Adrenal gland (tissue), 5 donors: Measurements from ENCODE around the gene NLGN2.

Experiments used
- POLR2A ChIP-seq, 2 donors: fragments of 450-650 bp; IDR thresholded peaks; one replicate each; pipeline ENCODE4 v1.6.1; 2017; ENCODE audit warnings: antibody characterized with exemption in 2 of 2, mild to moderate bottlenecking in 2 of 2, moderate library complexity in 1 of 2
- TF ChIP-seq, protein P1 (sequence below), 6 experiments: fragments of 450-650 bp in 4 of 6; fragments of 200-600 bp in 2 of 6; sonication (generic) in 1 of 6; IDR thresholded peaks; 1 replicate in 5 of 6; 2 replicates in 1 of 6; pipeline versions ENCODE4 v1.5.1 to v1.8.0; 2016 to 2021; ENCODE audit warnings: antibody characterized with exemption in 6 of 6, mild to moderate bottlenecking in 2 of 6, moderate library complexity in 1 of 6
- donor health status: DM: no; HTN: no; CAD: no.

DNA sequence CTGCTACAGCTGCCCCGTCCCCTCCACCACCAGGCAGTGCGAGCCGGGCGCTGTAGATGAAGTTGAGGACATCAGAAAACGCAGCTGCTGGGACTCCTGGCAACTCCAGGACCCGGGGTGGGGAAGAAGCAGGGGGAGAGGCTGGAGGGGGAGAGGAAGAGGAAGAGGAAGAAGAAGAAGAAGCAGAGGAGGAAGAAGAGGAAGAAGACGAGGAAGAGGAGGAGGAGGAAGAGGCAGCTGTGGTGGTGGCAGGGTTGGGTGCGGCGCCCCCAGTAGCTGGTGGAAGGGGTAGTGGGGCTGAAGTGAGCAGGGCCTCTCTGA is 58.6 kb downstream of the NLGN2 start:
- TF ChIP-seq, protein P1, sequence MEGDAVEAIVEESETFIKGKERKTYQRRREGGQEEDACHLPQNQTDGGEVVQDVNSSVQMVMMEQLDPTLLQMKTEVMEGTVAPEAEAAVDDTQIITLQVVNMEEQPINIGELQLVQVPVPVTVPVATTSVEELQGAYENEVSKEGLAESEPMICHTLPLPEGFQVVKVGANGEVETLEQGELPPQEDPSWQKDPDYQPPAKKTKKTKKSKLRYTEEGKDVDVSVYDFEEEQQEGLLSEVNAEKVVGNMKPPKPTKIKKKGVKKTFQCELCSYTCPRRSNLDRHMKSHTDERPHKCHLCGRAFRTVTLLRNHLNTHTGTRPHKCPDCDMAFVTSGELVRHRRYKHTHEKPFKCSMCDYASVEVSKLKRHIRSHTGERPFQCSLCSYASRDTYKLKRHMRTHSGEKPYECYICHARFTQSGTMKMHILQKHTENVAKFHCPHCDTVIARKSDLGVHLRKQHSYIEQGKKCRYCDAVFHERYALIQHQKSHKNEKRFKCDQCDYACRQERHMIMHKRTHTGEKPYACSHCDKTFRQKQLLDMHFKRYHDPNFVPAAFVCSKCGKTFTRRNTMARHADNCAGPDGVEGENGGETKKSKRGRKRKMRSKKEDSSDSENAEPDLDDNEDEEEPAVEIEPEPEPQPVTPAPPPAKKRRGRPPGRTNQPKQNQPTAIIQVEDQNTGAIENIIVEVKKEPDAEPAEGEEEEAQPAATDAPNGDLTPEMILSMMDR (IDR thresholded peaks at IDR 0.05), result no peak
- no peak for TF ChIP-seq POLR2A (IDR thresholded peaks at IDR 0.05)
